GM12864 (cell line): Measurements from ENCODE around the gene TSPAN11.
"Not testable (repeated sequence)": the region's sequence is repeated elsewhere in the genome, so short reads cannot be mapped to it uniquely, and the experiment has no call there.

Source experiments
- DNase-seq: peaks from one replicate; pipeline ENCODE4 v3.0.0-alpha.2; 2011; ENCODE audit warnings: low read depth
- H3K4me3 ChIP-seq: 2 replicates; pipeline ENCODE4 v1.5.1; 2011; ENCODE audit warnings: mild to moderate bottlenecking, low read depth, low read length, control low read depth
- TF ChIP-seq, protein P1 (sequence below): IDR thresholded peaks from 2 replicates; pipeline ENCODE4 v1.5.1; 2011; ENCODE audit warnings: low read depth, mild to moderate bottlenecking, moderate library complexity, low read length, control low read depth, inconsistent platforms; ENCODE audit errors: missing control alignments

TSPAN11 gene

DNA sequence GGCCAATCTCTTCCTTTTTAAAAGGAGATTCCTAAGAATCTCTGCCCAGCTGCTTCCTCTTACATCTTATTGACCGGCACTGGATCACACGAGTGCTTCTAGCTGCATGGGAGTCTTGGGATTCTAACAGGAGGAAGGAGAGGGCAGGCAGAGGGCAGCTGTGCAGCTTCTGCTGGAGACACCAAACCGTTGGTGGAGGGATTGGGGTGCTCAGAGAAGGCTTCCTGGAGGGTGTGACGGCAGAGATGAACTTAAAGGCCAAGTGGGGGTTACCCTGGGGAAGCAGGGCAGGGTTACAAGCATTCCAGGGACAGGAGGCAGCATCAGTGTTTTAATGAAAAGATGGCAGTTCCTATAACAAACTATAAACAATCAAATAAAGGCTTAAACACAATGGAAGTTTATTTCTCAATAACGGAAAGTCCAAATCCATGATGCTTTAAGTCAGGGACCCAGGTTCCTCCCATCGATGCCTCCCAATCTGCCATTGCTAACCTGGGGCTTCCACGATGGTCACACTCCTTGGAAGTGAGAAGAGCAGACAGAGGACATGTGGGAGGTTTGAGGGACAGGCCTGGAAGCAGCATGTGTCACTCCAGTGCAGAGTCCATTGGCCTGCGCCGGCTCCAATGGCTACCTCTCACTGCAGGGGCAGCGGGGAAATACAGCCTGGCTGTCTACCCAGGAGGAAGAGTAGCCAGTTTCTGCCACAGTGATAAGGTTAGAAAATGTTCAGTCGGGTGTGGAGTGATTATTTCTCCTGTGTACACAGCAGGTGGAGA lies 94.0 kb downstream of the TSPAN11 start:
- no peak overlapping the region for H3K4me3 ChIP-seq
- no peak for DNase-seq
- TF ChIP-seq, protein P1, sequence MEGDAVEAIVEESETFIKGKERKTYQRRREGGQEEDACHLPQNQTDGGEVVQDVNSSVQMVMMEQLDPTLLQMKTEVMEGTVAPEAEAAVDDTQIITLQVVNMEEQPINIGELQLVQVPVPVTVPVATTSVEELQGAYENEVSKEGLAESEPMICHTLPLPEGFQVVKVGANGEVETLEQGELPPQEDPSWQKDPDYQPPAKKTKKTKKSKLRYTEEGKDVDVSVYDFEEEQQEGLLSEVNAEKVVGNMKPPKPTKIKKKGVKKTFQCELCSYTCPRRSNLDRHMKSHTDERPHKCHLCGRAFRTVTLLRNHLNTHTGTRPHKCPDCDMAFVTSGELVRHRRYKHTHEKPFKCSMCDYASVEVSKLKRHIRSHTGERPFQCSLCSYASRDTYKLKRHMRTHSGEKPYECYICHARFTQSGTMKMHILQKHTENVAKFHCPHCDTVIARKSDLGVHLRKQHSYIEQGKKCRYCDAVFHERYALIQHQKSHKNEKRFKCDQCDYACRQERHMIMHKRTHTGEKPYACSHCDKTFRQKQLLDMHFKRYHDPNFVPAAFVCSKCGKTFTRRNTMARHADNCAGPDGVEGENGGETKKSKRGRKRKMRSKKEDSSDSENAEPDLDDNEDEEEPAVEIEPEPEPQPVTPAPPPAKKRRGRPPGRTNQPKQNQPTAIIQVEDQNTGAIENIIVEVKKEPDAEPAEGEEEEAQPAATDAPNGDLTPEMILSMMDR: no peak

DNA sequence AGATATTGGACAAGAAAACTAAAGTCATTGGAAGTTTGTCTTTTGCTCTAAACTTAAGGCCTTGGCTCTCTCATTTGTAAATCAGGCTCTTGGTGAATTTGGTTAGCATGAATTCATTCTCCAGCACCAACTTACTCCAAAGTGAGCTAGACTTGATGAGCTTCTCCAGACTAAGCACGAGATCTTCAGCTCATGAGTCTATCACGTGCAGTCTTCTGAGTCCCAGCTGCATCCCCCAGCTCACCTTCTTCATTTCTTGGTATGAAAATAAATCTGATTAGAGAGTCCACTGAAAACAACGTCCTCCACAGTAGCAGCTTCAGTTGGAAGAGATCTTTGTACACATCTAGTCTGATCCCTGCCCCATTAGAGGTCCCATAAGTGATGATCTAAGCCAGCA lies 94.6 kb downstream of the TSPAN11 start:
- H3K4me3 ChIP-seq: no peak overlapping the region
- TF ChIP-seq, protein P1: no peak
- no peak for DNase-seq

DNA sequence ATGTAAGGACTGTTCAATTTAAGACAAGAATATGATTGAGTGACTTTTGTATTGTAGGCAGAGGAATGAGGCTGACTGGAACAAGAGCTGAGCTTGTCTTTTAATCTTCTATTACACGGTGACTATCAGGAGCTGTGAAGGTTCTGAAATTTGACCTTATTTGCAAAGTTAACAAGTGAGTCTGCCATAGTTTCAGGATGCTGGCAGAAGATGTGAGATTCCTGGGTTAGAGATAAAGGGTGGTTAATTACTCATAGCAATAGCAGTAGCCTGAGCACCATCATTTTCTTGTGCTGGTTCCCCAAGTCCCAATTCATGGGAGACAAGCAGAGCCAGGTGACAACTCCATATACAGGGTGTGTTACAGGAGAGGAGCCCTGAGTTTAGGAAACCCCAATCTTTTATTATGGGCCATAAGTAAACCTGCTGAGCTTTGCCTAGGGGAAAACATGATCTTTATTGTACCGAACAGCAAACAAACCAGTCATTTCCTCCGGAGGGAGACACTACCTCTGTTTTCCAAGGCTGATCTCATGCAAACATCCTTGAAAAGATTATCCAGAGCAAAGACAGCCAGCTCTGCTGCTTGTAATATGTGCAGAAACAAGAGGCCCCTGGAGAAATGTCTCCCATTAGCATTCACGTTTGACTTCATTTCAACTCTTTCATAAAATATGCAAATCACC lies 95.4 kb downstream of the TSPAN11 start:
- DNase-seq: no peak

DNA sequence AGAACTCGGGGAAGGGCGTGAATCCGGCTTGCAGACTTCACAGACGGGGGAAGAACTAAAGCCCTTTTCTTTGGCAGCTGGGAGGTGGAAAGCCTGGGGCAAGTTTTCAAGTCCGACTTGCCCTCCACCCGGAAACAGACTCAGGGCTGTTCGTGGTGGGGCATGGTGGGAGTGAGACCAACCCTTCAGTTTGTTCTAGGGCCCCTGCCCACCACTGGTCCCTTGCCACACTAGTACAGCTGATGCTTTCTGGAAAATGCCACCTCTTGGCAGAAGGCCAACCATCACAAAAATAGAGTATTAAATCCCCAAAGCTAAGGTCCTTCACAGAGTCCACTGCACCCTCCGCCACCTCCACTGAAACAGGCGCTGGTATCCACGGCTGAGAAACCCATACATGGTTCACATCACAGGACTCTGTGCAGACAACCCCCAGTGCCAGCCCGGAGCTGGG lies 96.8 kb downstream of the TSPAN11 start:
- DNase-seq: no peak
- no peak overlapping the region for H3K4me3 ChIP-seq
- TF ChIP-seq, protein P1: no peak

More for the DNA sequence above, 95.4 kb downstream of the TSPAN11 start:
- H3K4me3 ChIP-seq: no peak overlapping the region
- TF ChIP-seq, protein P1: no peak

DNA sequence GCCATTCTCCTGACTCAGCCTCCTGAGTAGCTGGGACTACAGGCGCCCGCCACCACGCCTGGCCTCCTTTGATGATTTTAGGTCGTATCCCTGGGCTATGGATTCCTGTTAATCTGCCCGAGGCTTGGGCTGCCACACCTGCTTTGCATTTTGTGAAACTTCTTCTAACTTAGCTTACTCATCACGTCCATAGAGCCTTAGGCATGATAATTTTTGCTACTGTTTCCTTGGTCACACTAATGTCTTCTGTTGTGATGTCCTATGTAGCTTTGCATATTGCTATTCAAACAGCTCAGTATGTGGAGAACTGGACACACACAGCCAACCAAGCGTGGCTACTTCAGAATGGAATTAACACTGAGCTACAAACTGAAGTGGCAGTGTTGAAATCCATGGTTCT lies 99.7 kb downstream of the TSPAN11 start:
- H3K4me3 ChIP-seq: no peak overlapping the region
- DNase-seq: no peak
- TF ChIP-seq, protein P1: no peak

DNA sequence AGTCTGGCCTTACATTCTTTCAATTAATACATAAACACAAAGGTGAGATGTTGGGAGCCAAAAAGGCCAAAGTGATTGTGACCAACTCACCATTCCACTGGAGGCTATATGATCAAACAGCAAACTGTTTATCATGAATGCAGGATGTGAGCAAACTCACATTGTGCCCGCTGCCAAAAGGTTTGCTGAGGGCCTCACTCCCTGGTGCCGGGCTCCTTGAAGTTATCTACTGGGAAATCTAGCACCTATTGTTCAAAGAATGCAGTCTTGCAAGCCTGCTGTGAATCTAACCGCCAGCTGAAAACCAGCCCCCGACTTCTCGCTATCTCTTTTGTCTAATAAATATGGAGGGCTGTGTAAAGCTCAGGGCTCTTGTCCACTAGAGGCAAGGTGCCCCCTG lies 100.5 kb downstream of the TSPAN11 start:
- not testable (repeated sequence) for H3K4me3 ChIP-seq, DNase-seq

DNA sequence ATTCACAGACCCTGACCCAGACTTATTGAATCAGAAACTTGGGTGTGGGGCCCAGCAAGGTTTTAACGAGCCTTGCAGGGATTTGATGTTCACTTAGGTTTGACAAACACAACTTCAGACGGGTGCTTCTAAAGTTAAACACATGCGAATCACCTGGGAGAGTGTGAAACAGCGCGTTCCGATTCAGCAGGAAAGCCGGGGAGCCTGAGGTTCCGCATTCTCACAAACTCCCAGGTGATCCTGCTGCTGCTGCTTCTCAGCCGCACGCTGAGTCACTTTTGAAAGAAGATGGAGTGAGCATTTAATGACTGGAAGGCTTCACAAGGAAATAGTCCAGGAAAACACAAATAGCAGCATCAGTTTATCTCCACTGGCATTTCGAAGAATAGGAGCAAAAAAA lies 102.9 kb downstream of the TSPAN11 start:
- DNase-seq: no peak
- H3K4me3 ChIP-seq: no peak overlapping the region
- TF ChIP-seq, protein P1: no peak
